SH-SY5Y (cell line): ENCODE measurements around the gene ABTB1.

Source experiments
- GATA2 ChIP-seq: IDR thresholded peaks from 2 replicates; pipeline ENCODE4 v1.6.1; 2011; ENCODE audit warnings: mild to moderate bottlenecking, low read depth, low read length
- GATA3 ChIP-seq: IDR thresholded peaks from 2 replicates; pipeline ENCODE4 v1.6.1; 2011; ENCODE audit warnings: low read depth, mild to moderate bottlenecking, low read length, moderate library complexity

- TF ChIP-seq GATA3 (no peak), GATA2 (no peak)
Measured at GRCh38 chr3:127662001-127662469, 10.7 kb upstream of the ABTB1 start.
